Neuron (in vitro differentiated cells): ENCODE data around the gene LMAN1L.
A peak's percentile ranks its signal among the peaks of the same experiment; 100 is the strongest.

ENCODE experiments used
- H2AFZ ChIP-seq: one replicate; pipeline ENCODE4 v1.6.1; 2013; ENCODE audit warnings: low read depth, mild to moderate bottlenecking, inconsistent platforms, low read length, moderate library complexity
- H3K27me3 ChIP-seq: one replicate; pipeline ENCODE4 v1.6.1; 2013; ENCODE audit warnings: low read length; ENCODE audit not compliant: insufficient read depth
- H3K36me3 ChIP-seq: one replicate; pipeline ENCODE4 v1.6.1; 2013; ENCODE audit warnings: low read length; ENCODE audit not compliant: insufficient read depth
- H3K4me1 ChIP-seq: one replicate; pipeline ENCODE4 v1.6.1; 2013; ENCODE audit warnings: low read length; ENCODE audit not compliant: insufficient read depth
- H3K4me3 ChIP-seq: 2 replicates; pipeline ENCODE4 v1.5.1; 2013; ENCODE audit warnings: mild to moderate bottlenecking, low read length, moderate library complexity
- H3K9me3 ChIP-seq: one replicate; pipeline ENCODE4 v1.6.1; 2013; ENCODE audit warnings: low read length

The LMAN1L gene

GRCh38 chr15:74872702-74873035 lies 60.0 kb downstream of the LMAN1L start:
- H2AFZ ChIP-seq = no peak overlapping the region
- H3K4me3 ChIP-seq = peak overlapping the region; percentile 89
- peaks cover 15% of the 10 kb centered on the region for H3K36me3 ChIP-seq
- peaks cover 3% of the 10 kb centered on the region for H3K9me3 ChIP-seq
- H3K4me1 ChIP-seq = peaks cover 8% of the 10 kb centered on the region
- H3K27me3 ChIP-seq = no peaks in the 10 kb centered on the region

GRCh38 chr15:74873036-74873755 lies 60.6 kb downstream of the LMAN1L start, which contains the start of gene SCAMP2:
Gene SCAMP2, minus strand, starts transcription at chr15:74873365. Its CDS starts 110 bp downstream, at chr15:74873255.
- peak within 1 kb of the TSS; percentile 89 for H3K4me3 ChIP-seq
- H3K36me3 ChIP-seq = peaks cover 11% of the 10 kb centered on the region
- H3K9me3 ChIP-seq = peaks cover 4% of the 10 kb centered on the region
- peak within 1 kb of the TSS; percentile 50 for H2AFZ ChIP-seq
- H3K27me3 ChIP-seq = no peaks in the 10 kb centered on the region
- H3K4me1 ChIP-seq = peaks cover 8% of the 10 kb centered on the region

DNA sequence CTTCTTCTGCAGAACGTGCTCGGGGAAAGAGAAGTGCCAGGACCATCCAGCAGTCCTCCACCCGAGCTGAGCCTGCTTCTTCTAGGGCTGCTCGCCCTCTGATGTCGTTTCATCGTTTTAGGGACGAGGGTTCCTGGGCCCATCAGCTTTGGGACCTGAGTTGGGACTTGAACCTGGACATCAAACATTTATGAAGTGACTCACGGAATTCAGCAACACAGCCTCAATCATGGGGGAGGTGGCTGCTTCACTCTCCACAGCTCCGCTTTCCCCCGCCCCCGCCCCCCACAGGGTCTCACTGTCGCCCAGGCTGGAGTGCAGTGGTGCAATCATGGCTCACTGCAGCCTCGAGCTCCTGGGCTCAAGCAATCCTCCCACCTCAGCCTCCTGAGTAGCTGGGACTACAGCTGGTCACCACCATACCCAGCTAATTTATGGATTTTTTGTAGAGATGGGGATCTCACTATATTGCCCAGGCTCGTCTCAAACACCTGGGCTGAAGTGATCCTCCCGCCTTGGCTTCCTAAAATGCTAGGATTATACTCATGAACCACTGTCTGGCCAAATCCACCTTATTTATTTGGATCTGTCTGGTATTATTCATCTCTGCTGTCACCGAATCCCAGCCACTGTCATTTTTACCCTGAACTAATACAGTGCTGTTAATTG lies 61.3 kb downstream of the LMAN1L start:
- Histone ChIP-seq H3K4me1 (peaks cover 8% of the 10 kb centered on the region), H2AFZ (peak overlapping the region; percentile 50), H3K27me3 (no peaks in the 10 kb centered on the region)

More for the DNA sequence above, 61.3 kb downstream of the LMAN1L start:
- H3K36me3 ChIP-seq = peaks cover 6% of the 10 kb centered on the region
- H3K9me3 ChIP-seq = peaks cover 3% of the 10 kb centered on the region
- H3K4me3 ChIP-seq = peak overlapping the region; percentile 89
